Body of pancreas (tissue), 4 donors: ENCODE measurements around the gene PBX3. TPM values are rescaled to one million over a fixed set of nuclear protein-coding genes. Genes with fewer than 3 reads are reported as not detected.

Experiments
- ATAC-seq: fragments of 150-250 bp; one replicate; pipeline ENCODE4 v1.9.1; 2016
- DNase-seq, 4 donors: peaks; one replicate each; pipeline ENCODE4 v3.0.0-alpha.2; 2019
- H3K27ac ChIP-seq, 4 donors: fragments of 200-600 bp; sonication (generic); 1 replicate in 3 of 4; 2 replicates in 1 of 4; pipeline versions ENCODE4 v1.5.1 to v1.6.1; 2016 to 2019; ENCODE audit warnings: mild to moderate bottlenecking in 1 of 4, mixed read lengths in 1 of 4, moderate library complexity in 1 of 4
- H3K27me3 ChIP-seq, 2 donors: fragments of 200-600 bp; sonication (generic); one replicate each; pipeline ENCODE4 v1.6.0; 2016; ENCODE audit warnings: mild to moderate bottlenecking in 1 of 2
- H3K36me3 ChIP-seq, 2 donors: fragments of 200-600 bp; sonication (generic); replicated peaks in 1 of 2; 2 replicates each; pipeline ENCODE4 v1.5.1; 2016; ENCODE audit warnings: low read depth in 2 of 2; ENCODE audit not compliant: insufficient read depth in 1 of 2
- H3K4me1 ChIP-seq: fragments of 200-600 bp; sonication (generic); one replicate; pipeline ENCODE4 v1.6.0; 2016
- H3K4me3 ChIP-seq, 2 donors: fragments of 200-600 bp; sonication (generic); 1 replicate in 1 of 2; 2 replicates in 1 of 2; pipeline ENCODE4 v1.5.1; 2016 to 2019
- H3K9me3 ChIP-seq, 3 donors: fragments of 200-600 bp; sonication (generic); 1 replicate in 2 of 3; 2 replicates in 1 of 3; pipeline ENCODE4 v1.5.1; 2016
- CTCF ChIP-seq, 7 experiments: fragments of 450-650 bp in 4 of 7; fragments of 200-600 bp in 3 of 7; sonication (generic) in 3 of 7; IDR thresholded peaks; one replicate each; pipeline ENCODE4 v1.5.1; 2016 to 2019; ENCODE audit warnings: antibody characterized with exemption in 7 of 7
- POLR2A ChIP-seq, 3 donors: fragments of 450-650 bp; IDR thresholded peaks; one replicate each; pipeline ENCODE4 v1.6.1; 2016; ENCODE audit warnings: antibody characterized with exemption in 3 of 3, mild to moderate bottlenecking in 2 of 3
- WGBS, 2 donors: methylation state at CpG; one replicate each; pipeline ENCODE4 v1.1.5; 2017; 5-methylcytosine and 5-hydroxymethylcytosine counted together
- intact Hi-C: fragments of 100-400 bp; cut with DNase I; formaldehyde crosslinking; loops from one replicate; pipeline ENCODE4 v1.15.1; 2023
- total RNA-seq, 2 donors: library from RNA; depleted of rRNA; stranded (reverse); fragments of >200 nt; gene quantifications; one replicate each; pipeline ENCODE4 v1.1.0, GENCODE V29; 2016

The PBX3 gene
- total RNA-seq, 2 donors from 2014 or later: 12.5 to 36.3 TPM

DNA sequence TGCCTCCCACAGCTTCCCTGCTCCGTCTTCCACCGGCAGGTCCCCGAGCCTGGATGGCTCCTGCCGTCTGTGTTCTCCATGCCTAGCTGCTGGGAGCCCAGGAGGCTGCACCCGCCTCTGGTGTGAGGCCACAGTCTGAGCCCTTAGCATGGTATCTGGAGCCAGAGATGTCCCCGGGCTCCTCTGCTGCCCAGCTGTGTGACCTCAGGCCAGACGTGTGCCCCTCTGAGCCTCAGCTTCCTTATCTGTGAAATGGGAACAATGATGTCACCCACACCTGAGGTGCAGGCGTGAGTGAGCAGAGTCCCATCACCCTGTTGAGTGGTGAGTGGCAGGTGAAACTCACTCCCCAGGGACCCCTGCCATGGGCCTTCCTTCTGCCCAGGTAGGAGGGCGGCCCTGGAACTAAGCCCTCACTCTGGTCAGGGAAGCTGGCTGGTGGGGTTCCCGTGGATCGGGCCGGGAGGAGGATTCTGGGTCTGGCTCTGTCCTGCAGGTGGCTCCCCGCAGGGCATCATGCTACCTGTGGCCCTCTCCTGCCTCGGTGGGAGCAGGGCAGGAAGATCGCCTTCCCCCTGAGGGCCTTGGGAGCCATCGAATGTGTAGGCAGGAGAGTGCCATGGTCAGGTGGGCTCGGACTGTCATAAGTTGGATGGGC is 239.0 kb downstream of the PBX3 start:
- no peaks in the 10 kb centered on the region for H3K4me1 ChIP-seq
- DNase-seq (no peak), ATAC-seq (no peak)
- no peak overlapping the region for H3K27ac ChIP-seq
- 75 to 85% methylated on average over 12 to 17 of the region's 17 CpGs for WGBS, 2 donors
- no peaks in the 10 kb centered on the region for H3K9me3 ChIP-seq
- TF ChIP-seq CTCF (IDR thresholded peaks at IDR 0.05) (no peak), POLR2A (IDR thresholded peaks at IDR 0.05) (no peak)
- intact Hi-C loops: no loop called here
- no peaks in the 10 kb centered on the region for H3K36me3 ChIP-seq
- H3K27me3 ChIP-seq: no peaks in the 10 kb centered on the region
- H3K4me3 ChIP-seq: no peak overlapping the region

DNA sequence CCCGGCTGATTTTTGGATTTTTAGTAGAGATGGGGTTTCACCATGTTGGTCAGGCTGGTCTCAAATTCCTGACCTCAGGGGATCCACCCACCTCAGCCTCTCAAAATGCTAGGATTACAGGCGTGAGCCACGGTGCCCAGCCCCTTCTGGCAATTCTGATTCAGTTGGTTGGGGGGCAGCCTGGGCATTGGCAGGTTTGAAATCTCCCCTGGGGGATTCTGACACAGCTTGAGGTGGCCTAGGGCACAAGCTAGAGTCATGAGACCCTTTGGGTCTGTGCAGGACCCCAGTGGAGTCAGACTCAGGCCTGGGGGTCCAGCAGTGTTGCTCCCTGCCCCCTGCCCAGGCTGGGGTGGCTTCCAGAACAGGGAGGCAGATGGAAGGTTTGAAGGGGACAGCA is 239.8 kb downstream of the PBX3 start:
- intact Hi-C loops: no loop called here
- no peak for TF ChIP-seq CTCF (IDR thresholded peaks at IDR 0.05)
- TF ChIP-seq POLR2A (IDR thresholded peaks at IDR 0.05): no peak
- no peak for DNase-seq

GRCh38 chr9:125987420-125987819 is 240.2 kb downstream of the PBX3 start:
- DNase-seq (no peak), ATAC-seq (no peak)
- 75 to 94% methylated on average over 3 to 5 of the region's 5 CpGs for WGBS, 2 donors
- Histone ChIP-seq H3K9me3 (no peaks in the 10 kb centered on the region), H3K4me3 (no peak overlapping the region), H3K27me3 (no peaks in the 10 kb centered on the region), H3K27ac (no peak overlapping the region), H3K36me3 (no peaks in the 10 kb centered on the region), H3K4me1 (no peaks in the 10 kb centered on the region)
- intact Hi-C loops: no loop called here
- TF ChIP-seq CTCF (IDR thresholded peaks at IDR 0.05) (no peak), POLR2A (IDR thresholded peaks at IDR 0.05) (no peak)

More for the DNA sequence above, 239.8 kb downstream of the PBX3 start:
- WGBS, 2 donors: 74 to 100% methylated on average over 3 of the region's 3 CpGs
- Histone ChIP-seq H3K9me3 (no peaks in the 10 kb centered on the region), H3K27me3 (no peaks in the 10 kb centered on the region), H3K27ac (no peak overlapping the region), H3K4me1 (no peaks in the 10 kb centered on the region), H3K36me3 (no peaks in the 10 kb centered on the region), H3K4me3 (no peak overlapping the region)
- ATAC-seq: no peak

- DNase-seq (no peak), ATAC-seq (no peak)
- no peaks in the 10 kb centered on the region for H3K4me1 ChIP-seq
- 76 to 80% methylated on average over 8 to 9 of the region's 9 CpGs for WGBS, 2 donors
- H3K4me3 ChIP-seq: no peak overlapping the region
- H3K27ac ChIP-seq: no peak overlapping the region
- intact Hi-C loops: no loop called here
- H3K36me3 ChIP-seq: no peaks in the 10 kb centered on the region
- TF ChIP-seq POLR2A (IDR thresholded peaks at IDR 0.05) (no peak), CTCF (IDR thresholded peaks at IDR 0.05) (no peak)
- no peaks in the 10 kb centered on the region for H3K9me3 ChIP-seq
- no peaks in the 10 kb centered on the region for H3K27me3 ChIP-seq
These were observed 241.4 kb downstream of the PBX3 start for GRCh38 chr9:125988479-125989050.

DNA sequence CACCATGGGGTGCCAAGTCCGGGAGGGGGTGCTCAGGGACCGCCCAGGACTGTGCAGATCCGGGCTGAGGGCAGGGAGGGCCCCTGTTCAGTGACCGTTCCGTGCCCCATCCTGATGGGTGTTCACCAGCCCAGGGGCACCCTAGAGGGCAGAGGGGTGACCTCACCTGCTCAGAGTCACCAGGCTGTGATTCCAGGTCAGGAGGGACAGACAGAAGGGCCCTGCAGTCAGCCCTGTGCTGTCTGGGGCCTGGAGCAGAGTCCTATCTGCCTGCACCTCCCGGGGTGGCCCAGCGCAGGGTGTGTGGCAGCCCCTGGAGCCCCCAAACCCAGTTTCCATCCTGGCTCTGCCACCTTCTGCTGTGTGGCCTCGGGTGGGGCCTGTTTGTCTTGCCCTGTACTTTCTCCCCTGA is 241.9 kb downstream of the PBX3 start:
- Histone ChIP-seq H3K27ac (no peak overlapping the region), H3K4me3 (no peak overlapping the region), H3K9me3 (no peaks in the 10 kb centered on the region), H3K36me3 (no peaks in the 10 kb centered on the region), H3K27me3 (no peaks in the 10 kb centered on the region), H3K4me1 (no peaks in the 10 kb centered on the region)
- DNase-seq (no peak), ATAC-seq (no peak)
- intact Hi-C loops: no loop called here
- 72% methylated on average over 7 of the region's 8 CpGs; no CpG with 5 or more reads in 1 of the 2 donors for WGBS, 2 donors
- TF ChIP-seq CTCF (IDR thresholded peaks at IDR 0.05): no peak
- no peak for TF ChIP-seq POLR2A (IDR thresholded peaks at IDR 0.05)
